GM13977 (cell line): ENCODE measurements around the gene EVC.
A peak's percentile ranks its signal among the peaks of the same experiment; 100 is the strongest.

Source experiments
- DNase-seq: peaks from one replicate; pipeline ENCODE4 v3.0.0; 2012; ENCODE audit warnings: low spot score
- in situ Hi-C: fragments of 300-500 bp; cut with MboI; formaldehyde crosslinking; loops from one replicate; pipeline ENCODE4 v1.12.0; 2022; ENCODE audit warnings: low sequenced_read_pairs, low pct_unique_long_range_greater_than_20kb, mixed read lengths, inconsistent platforms; ENCODE audit not compliant: unreplicated experiment
- TF ChIP-seq, protein P1 (sequence below): IDR thresholded peaks from 2 replicates; pipeline ENCODE4 v1.5.1; 2012; ENCODE audit warnings: mild to moderate bottlenecking, control low read depth; ENCODE audit not compliant: insufficient read depth; ENCODE audit errors: extremely low read depth, missing control alignments

Gene EVC

DNA sequence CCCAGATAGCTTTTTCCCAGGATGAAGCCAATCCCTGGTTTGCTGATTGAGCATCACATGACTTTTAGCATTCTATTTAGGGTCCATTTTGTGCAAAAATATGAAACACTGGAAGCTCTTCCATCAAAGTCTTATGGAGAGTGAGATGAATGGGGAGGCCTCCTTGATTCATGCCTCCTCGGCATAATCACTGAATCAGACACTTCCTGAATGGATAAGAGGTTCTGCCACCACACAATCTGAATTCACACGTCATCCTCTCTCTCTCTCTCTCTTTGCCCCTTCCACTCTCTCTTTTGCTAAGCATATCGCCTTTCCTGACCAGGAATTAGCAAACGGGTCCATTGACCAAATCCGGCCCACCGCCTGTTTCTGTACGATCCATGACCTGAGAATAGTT is 113.2 kb downstream of the EVC start:
- TF ChIP-seq, protein P1, sequence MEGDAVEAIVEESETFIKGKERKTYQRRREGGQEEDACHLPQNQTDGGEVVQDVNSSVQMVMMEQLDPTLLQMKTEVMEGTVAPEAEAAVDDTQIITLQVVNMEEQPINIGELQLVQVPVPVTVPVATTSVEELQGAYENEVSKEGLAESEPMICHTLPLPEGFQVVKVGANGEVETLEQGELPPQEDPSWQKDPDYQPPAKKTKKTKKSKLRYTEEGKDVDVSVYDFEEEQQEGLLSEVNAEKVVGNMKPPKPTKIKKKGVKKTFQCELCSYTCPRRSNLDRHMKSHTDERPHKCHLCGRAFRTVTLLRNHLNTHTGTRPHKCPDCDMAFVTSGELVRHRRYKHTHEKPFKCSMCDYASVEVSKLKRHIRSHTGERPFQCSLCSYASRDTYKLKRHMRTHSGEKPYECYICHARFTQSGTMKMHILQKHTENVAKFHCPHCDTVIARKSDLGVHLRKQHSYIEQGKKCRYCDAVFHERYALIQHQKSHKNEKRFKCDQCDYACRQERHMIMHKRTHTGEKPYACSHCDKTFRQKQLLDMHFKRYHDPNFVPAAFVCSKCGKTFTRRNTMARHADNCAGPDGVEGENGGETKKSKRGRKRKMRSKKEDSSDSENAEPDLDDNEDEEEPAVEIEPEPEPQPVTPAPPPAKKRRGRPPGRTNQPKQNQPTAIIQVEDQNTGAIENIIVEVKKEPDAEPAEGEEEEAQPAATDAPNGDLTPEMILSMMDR = no peak
- DNase-seq = no peak
- in situ Hi-C loops = loop anchor here (25.0 kb wide), 2 partner anchors 437 to 762 kb away; partner anchors contain the start of gene STK32B

DNA sequence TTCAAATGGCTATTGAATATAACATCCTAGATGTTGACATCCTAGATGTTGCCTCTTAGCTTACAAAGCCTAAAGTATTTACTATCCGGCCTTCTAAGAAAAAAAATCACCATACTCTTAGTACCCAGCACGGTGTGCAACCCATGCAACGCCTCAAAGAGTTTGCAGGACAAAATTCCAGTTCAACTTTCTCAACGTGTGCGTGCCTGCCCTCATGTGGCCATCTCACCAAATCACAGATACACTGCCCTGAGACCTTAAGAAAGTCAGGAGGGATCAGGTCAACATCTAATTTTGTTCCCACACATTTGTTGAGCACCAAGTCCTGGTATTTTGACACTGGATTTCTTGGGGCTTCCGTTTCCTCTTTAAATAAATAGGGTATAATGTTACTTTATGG is 113.6 kb downstream of the EVC start:
- DNase-seq = peak; percentile 47
- TF ChIP-seq, protein P1 = peak; percentile 61
- in situ Hi-C loops = loop anchor here (25.0 kb wide), 2 partner anchors 437 to 762 kb away; partner anchors contain the start of gene STK32B

DNA sequence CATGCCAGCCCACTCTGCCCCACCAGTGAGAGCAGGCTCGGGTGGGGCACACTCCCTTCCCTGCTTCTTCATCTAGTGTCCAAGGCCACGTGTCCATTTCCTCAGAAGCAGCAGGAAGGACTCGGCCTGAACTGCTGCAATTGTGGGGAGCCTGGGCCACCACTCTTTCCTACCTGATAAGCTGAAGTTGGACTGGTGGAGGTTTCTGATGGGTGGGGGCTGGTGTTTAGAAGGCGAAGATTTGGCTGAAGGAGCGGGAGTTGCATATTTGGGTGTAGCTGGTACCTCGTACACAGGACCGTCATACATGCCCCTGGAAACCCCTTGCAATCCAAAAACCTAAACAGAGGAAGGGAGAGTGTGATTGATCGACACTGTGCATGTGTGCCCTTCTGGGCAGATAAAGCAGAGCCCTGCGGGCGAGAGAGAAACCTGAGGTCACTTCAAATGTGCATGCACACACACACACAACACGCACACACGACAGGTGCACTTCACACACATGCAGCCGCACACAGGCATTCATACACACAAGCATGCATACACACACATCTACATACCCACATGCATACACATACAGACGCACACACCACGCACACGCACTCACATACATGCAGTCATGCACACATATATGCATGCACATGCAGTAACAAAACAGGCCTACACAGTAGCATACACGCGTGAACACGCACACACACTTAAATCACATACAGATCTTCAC is 114.5 kb downstream of the EVC start:
- no peak for DNase-seq
- TF ChIP-seq, protein P1 = no peak
- in situ Hi-C loops = no loop called here

DNA sequence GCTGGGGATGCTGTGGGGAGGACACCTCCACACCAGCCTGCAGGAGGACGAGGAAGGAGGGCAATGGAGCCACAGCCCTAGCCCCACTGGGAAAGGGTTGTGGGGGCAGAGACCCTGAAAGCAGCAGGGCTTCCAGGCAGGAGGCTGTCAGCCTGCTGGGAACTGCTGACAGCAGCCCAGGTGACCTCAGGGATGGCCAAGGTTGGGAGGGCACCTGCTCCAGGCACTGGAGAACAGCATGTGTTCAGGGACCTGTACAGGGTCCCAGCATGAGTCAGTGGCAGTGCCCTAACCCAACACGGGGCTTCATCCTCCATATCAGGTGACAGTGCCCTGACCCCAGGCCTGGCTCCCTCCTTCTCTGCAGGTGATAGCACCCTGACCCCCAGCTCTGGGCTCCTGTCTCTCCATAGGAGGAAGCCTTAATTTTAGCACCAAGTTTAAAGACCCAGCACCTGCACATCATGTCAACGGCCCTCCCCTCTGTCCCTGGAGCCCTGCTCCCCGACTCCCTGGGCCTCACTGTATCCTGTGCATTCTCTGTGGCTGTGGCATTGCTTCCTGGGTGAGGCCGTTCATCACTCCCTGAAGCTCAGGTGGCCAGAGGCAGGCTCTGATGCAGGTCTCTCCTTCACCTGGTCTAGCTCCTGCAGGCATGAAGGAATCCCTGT is 115.6 kb downstream of the EVC start:
- TF ChIP-seq, protein P1 = no peak
- no peak for DNase-seq
- in situ Hi-C loops = no loop called here

DNA sequence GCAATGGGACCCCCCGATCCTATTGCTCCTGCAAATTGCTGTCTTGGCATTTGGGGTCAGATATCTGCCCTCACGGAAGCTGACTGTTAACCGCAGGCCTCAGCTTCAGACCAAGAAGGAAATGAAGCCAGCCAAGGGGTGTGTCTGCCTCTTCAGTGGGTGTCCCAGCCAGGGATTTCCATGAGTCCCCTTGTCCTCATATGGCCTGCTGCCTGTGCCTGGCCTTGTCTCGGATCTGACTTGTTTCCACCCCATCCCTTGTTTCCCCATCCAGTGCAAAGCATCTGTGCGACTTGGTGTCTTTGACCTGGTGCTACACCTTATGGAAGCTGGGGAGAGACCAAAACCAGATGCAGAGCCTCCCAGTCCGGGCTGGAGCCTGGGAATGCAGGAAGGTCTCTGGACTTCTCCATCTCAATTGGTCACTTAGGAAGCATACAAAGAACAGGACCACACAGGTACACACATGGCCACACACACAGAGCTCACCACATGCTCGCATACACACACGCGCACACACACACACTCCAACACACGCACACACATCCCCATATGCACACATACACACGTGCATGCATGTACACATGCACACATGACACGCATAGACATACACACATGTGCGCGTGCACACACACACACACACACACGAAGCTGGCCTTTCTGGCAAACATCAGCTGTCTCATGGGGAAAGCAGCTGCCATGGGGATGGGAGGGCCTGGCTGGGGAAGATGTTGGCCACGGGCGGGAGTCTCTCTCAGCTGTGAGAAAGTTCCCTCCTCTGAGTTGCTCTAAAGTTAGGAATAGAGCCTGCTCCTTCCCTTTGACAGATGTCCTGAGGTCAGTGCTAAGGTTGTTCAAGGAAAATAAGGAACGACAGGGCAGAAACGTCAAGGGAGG is 116.4 kb downstream of the EVC start:
- TF ChIP-seq, protein P1 = no peak
- in situ Hi-C loops = no loop called here
- no peak for DNase-seq

DNA sequence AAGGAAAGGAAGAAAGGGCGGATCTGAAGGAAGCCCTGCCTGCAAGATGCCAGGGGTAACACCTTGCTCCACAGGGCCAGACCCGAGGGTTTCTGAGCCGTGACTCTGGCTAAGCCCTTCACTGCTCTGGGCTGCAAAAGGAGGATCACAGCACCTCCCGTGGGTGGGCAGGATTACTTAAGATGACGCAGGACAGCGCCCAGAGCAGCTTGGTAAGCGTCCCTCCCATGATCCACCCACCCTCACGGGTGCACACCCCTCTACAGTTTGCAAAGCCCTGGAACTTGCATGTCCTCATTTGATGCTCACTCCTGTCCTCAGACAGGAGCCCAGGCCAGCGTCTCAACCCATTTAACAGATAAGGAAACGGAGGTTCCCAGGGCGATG is 117.0 kb downstream of the EVC start:
- DNase-seq = no peak
- TF ChIP-seq, protein P1 = no peak
- in situ Hi-C loops = no loop called here
